HG02642 (cell line): ENCODE results near the gene NFYA.
A peak's percentile ranks its signal among the peaks of the same experiment; 100 is the strongest.

ENCODE experiments used
- ATAC-seq: cut with Tn5 transposase; IDR thresholded peaks from one replicate; pipeline ENCODE4 v1.9.1; 2021; ENCODE audit warnings: mild to moderate bottlenecking; ENCODE audit not compliant: unreplicated experiment, poor library complexity

The NFYA gene

DNA sequence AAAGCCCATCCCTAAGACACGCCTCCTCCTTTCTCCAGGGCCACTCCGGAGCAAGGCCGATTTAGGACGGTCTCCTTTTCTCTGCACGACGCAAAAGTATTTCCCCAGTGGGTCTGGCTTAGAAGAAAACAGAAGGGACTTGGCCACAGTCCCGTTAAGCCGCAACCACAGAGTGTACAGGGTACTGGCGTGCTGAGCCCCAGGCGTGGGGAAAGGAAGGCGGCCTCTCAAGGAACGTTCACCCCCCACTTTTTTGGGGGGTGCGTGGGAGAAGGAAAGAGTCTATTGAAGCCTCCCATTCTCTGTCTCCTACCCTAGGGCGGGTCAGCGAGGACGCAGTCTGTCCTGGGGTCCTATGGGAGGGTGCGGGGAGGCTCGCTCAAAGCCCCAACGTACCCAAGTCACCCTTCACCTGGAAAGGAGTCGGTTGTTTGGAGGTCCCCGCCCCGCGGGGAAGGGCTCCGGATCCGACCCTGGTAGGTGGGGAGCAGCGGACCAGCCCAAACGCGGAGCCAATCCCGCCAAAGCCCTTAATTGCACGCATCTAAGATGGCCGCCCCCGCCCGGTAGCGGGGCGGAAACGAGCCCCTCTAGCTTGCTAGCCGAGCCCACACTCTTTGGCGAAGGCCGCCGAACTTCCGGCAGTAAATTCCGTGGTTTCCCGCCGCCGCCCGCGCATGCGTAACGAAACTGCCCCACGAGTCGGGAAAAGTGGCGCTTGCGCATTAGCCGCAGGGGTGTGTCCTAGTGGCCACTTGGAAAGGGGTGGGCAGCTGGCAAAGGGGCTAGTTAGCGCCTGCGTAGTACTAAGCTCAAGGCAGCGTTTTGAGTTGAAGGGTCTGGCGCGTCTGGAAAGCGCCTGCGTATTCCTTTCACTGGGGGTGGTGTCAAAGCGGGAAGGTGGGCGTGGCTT lies 595 bp upstream of the NFYA start, which contains the start of gene OARD1:
TSS of gene OARD1 (minus strand) at position 434 of the 913 bp plus-strand sequence. CDS start 722 bp downstream, outside the sequence.
- ATAC-seq, result peak; percentile 67

DNA sequence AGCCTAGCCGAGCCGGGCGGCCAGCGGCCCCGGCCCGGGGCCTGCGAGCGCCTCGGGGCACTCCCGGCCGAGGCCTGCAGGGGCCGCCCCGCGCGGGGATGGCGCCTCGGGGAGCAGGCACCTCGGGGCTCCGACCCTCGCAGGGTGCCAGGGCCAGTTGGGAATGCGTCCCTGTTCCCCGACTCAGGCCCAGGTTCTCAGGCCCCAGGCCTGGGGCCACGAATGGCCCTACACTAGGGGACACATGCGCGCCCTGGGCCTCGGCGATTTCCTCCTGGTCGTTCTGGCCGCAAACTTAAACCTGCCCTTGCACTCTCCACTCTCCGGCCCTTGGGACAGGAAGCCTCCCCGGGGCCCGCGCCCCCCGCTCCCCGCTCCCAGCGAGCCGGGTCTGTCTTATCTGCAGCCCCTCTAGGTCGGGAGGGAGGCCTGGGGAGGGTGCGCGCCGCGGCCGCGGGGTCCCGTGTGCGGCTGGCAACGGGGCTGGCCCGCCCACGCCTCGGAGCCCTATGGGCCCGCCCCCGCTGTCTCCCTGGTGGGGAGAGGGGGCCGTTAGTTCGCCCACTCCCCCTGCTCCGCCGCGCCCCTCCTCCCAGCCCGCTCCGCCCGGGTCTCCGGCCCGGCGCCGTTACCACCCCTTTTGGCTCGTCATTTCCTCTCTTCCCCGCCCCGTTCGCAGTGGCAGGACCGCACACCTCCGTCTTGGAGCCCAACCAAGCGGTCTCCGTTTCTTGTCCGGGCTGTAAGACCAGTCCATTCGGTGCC lies 611 bp downstream of the NFYA start:
- peak; percentile 33 for ATAC-seq

DNA sequence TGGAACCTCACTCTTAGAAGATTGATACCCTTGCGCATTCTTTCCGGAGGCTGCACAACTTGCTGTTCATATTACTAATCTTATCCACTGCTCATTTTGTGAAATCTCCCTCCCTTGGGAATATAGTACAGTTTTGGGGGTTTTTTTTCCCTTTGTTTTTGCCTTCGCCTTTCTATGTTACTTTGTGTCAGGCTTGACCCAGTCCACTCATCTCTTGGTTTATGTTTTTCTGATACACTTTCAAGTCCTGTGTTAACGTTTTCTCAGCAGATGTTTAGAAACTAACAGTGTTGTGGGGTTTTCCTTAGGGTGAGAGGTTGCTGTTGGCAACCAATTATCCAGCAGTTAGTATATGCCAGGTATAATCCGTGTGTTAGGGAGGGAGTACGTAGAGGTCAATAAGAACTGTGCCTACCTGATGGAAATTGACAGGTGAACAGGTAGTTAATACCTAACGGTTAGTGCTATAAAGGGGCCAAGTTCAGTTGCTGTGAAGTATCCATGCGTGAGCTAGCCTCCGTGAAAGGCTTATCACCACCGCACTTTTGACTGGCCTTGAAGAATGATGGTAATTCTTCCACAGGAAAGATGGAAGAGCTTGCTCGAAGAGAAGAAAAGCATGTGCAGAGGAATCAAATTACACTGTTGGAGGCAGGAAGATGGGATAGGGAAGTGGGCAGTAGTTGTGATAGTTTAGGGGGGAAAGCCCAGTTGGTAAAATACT lies 1.4 kb downstream of the NFYA start:
- no peak for ATAC-seq

DNA sequence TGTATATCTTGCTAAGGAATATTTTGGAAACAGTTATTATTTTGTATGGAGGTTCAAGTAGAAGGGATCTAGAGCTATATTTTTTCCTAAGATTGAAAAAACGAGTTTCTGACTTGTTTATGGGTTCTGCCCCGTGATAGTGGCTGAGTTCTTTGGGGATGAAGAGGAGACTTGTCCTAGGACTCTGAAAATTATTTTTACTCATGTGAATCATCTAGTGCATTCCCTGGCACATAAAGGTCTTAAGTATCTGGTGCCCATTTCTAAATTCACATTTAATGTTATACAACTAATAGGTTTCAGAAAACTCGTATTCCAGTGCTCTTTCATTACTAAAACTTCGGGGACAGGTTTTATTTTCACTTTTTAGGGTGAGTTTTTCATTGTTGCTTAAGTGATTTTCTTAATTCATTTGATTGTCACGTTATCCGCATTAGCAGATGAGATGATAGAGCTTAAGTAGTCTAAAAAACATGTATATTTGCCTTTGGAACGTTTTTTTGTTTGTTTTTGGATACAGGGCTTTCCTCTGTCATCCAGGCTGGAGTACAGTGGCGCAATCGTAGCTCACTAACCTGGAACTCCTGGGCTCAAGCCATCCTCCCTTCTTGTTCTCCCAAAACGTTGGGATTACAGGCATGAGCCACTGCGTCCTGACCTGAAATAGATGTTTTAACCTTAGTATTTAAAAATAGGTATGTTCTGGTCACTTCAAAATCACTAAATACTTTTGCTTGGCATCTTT lies 2.1 kb downstream of the NFYA start:
- ATAC-seq, result no peak

DNA sequence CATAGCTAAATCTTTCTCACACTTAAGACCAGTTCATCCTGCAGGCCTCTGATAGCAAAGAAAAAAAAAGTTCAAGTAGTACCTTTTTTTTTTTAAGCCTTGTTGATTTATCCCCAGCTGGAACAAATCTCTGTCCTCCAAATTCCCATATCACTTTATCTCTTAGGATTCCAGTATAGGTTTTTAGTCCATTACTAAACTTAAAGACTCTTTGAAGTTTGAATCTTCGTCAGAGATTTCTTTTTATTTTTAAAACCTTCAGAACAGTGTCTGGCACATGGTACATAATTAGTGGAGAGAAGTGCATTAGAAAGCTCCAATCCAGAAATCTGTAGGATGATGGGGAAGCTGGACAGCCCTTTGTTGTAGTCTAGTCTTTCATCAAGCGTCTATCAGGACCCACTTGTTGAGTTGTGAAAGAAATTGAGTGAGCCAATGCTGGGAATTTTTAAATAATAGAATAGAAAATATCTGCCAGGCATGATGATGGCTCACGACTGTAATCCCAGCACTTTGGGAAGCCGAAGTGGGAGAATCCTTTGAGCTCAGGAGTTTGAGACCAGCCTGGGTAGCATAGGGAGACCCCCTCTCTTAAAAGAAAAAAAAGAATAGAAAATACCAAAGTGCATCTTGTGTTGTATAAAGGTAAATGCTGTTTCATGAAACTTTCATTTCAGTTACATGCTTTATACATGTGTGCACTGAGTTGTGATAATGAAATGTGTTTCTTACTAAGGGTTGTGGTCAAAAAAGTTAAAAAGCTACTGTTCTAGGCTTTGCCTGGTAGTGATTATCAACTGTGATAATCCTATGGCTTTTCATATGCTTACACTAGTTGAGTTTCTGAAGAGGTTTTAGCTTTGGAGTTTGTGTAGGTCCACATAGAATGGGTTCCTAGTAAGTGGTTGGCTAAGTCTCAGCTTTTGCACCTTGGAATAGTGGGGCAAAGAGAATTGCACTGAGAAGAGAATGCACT lies 3.2 kb downstream of the NFYA start:
- no peak for ATAC-seq

DNA sequence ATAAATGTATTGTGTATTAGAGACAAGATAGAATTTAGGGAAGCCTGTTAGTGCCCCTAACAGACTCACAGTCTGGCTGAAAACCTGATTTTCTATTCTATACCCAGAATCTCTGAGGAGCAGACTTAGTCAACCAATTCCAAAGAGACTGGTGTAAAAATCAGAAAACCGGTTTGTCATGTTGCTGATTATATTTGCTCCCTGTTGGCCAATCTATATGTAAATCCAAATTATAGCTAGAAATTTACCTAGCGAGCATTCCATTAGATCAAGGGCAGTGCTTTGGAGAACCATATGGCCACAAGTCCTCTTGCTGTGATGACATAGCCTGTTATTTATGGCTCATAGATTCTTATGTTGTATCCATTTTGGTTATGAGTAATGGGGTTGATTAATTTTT lies 4.8 kb downstream of the NFYA start:
- no peak for ATAC-seq

DNA sequence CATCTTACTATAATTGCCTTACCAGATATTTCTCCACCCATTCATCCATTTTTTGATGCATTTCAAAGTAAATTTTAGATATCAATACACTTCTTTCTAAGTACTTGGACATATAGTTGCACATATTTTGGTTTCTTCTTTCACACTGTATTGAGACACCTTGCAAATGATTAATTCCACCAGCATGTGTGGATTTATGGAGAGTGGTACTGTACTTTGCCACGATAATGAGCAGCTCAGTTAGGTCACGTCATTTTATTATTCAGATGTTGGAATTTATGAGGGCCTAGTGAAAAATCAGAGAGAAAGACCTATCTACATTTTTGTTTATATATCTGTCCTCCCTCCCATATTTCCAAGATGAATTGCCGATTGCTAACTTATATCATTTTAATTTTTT lies 5.3 kb downstream of the NFYA start:
- no peak for ATAC-seq

DNA sequence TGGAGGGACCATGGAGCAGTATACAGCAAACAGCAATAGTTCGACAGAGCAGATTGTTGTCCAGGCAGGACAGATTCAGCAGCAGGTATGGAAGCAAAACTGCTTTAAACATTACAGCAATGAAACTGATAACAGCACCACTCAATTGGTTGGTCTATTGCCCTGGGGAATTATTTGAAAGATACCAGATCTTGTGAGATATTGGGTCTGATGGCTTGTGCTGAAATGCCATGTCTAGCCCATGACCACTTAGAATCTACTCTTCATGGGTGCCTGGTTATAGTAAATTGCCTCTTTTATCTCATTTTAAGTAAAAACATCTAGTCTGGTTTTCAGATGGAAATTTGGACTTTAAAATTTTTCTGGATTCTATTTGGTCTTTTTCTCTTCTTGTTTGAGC lies 6.3 kb downstream of the NFYA start:
- ATAC-seq, result no peak

DNA sequence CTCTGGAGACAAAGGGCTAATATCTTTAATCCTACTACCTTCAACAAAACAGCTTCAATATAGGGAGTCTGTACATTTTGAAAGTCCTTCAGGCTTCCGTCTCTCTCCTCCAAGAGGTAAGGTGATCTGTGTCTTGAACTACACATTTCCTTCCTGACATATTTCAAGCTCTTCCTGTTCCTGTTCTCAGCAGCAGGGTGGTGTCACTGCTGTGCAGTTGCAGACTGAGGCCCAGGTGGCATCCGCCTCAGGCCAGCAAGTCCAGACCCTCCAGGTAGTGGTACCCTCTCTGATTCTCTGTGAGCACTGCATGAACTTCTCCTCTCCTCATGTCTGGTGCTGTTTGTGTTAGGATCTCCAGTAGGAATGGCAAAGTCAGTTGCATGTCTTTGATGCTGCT lies 7.8 kb downstream of the NFYA start:
- ATAC-seq, result no peak

DNA sequence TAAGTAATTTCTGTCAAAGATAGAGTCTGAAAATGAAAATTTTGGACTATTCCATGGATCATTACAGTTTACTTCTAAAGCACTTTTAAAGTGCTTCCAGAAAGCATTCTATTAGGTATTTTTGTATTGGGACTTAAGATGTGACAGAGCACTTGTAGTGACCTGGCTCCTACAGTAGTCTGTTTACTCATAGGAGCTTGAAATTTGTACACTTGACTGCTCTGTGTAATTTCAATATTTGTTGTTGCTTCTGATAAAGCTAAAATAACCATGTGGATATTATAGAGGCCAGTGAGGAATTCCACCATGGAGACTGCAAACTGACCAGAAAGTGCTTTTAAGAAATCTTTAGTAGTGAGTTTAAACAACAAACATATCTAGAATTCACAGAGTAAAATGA lies 10.3 kb downstream of the NFYA start:
- no peak for ATAC-seq

DNA sequence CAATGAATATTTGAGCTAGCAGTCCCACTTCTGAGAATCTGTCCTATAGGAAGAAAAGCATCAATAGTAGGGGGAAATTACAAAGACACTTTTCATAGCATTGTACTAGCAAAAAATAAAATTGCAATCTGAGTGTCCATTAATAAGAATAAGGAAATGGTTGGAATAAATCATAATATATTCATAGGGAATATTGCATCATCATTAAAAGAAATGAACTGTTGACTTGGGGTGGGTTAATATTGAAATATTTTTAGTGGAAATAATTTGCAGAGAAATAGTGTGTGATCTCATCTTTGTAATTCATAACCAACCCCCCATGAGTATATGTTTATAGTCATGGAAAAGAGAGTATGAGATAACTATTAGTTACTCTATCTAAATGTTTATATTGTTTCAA lies 12.4 kb downstream of the NFYA start:
- no peak for ATAC-seq

DNA sequence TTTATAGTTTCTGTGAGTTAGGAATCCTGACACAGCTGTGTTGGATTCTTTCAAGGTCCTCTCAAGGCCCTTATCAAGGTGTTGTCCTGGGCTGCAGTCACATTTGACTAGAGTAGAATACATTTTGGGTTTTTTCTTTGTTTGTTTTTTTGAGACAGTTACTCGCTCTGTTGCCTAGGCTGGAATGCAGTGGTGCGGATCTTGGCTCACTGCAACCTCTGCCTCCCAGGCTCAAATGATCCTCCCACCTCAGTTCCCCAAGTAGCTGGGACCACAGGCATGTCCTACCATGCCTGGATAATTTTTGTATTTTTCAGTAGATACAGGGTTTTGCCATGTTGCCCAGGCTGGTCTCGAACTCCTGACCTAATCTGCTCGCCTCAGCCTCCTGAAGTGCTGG lies 15.7 kb downstream of the NFYA start:
- no peak for ATAC-seq

DNA sequence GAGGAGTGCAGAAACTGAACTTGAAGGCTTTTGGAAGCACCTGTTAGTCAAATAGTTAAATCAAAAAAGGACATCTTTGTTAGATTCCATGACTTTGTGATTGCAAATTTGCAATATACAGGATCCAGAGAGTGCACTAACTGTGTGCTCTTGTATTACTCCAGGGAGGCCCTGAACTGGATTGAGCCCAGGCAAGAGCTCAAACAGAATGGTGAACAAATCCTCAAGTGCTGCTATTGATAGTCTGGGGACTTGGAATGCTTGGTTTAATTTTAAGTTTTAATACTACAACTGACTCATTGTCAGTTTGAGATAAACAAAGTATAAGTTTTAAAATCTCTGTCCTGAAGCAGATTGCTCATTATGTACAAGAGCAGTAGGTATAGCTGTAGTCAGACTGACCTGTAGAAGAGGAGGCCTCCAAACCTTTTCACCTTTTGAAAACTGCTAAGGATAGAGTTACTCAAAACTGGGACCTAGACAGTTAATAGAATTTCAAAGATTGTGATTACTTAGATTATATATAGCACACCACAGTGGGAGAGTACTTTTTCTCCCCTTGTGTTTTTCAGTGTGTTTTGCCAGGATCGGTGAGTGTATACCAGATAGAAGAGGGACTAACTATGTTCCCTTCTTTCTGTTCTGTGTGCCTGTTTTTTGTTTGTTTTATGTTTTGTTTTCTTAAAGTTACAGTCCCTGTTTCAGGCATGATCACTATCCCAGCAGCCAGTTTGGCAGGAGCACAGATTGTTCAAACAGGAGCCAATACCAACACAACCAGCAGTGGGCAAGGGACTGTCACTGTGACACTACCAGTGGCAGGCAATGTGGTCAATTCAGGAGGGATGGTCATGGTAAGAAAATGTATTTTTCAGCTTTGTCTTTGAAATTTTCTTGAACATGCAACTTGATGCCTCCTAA lies 18.3 kb downstream of the NFYA start:
- no peak for ATAC-seq

DNA sequence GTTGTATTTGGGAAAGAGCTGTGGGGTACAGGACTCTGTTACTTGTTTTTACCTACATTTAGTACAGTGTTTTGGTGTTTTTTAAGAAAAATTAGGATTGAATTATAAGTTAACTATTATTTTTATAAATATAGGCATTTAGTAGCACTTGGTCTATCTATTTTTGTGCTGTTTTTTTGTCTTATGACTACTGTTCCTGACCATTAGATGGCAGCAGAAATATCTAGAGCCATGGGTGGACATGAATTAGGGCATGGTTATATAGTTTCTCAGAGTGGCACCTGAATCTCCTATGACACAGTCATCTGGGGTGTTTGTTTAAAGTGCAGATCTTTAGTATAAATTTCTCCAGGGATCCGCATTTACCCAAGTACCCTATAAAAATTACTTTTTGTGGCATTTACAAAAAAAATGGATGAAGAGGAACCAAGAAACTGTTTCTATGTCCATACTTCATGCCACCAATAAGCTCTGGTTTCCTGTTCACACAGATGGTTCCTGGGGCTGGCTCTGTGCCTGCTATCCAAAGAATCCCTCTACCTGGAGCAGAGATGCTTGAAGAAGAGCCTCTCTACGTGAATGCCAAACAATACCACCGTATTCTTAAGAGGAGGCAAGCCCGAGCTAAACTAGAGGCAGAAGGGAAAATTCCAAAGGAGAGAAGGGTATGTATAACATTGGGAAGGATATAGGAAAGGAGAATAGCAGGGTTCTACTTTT lies 19.8 kb downstream of the NFYA start:
- ATAC-seq, result no peak

DNA sequence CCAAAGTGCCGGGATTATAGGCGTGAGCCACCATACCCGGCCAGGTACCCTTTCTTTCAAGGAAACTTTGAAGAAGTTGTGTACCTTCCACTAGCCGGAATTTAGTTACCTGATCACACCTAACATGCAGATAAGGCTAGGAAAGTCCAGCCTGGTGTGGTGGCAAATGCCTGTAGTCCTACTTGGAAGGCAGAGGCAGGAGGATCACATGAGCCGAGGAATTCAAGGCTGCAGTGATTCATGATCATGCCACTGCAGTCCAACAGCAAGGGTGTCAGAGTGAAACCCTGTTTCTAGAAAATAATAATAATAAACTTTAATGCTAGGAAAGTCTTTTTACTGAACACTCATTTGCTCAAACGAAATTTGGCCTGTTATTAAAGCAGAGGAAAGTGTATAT lies 21.0 kb downstream of the NFYA start:
- no peak for ATAC-seq

DNA sequence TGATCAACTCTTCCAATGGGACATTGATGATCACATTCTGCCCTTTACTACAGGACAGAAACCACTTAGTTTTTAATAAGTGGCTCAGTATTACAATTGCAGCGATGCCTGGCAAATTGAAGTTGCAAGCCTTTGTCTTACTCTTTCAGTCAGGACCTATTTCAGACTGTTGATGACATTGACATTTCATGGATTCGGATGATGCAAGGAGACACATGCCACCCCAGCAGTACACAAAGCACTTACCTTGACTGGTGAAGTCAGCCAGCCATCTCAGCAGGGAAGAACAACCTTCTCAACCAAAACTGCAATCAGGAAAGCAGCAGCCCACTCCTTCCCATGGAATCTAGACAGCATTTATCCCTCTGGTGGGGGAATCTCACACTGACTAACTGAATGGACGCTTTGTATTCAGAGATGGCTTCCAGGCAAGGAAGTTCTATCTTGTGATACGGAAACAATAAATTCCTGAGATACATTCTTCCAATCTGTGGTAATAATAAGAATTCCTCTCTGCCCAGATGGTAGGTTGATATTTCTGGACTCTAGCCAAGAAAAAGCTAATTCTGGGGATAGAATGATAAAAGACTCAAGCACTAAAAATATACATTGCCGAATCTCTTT lies 24.8 kb downstream of the NFYA start:
- ATAC-seq, result no peak

DNA sequence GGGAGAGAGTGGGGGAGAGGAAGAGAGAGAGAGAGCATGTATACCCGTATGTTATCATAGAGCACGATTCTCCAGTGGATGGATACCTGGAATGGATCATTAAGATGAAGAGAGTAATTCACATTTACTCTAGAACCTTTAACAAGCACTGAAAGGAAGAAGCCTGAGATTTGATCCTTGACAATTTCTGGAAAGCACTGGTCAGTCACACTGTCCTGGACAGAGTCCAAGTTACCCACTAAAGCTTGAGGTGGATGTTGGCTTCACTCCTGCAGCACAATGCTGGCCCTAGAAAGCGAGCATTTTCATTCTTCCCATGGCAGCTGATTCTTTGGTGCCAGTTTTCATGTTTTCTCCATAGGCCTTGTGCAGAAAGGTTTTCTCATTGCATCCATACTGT lies 25.6 kb downstream of the NFYA start:
- no peak for ATAC-seq
